PFSK-1 (cell line): Measurements from ENCODE around the gene CAB39L.

Experiments used
- FOXP2 ChIP-seq: optimal IDR thresholded peaks from 2 replicates; pipeline ENCODE3; 2011; ENCODE audit warnings: borderline replicate concordance, control low read depth, inconsistent platforms; ENCODE audit not compliant: insufficient read depth; ENCODE audit errors: extremely low read length, extremely low read depth
- POLR2AphosphoS5 ChIP-seq: IDR thresholded peaks from 2 replicates; pipeline ENCODE4 v1.6.1; 2012; ENCODE audit warnings: low read depth, mild to moderate bottlenecking, control low read depth, low read length, moderate library complexity
- SIN3A ChIP-seq: IDR thresholded peaks from 2 replicates; pipeline ENCODE4 v1.6.1; 2012; ENCODE audit warnings: mild to moderate bottlenecking, low read length, moderate library complexity, borderline replicate concordance; ENCODE audit not compliant: insufficient read depth
- TAF1 ChIP-seq: IDR thresholded peaks from 2 replicates; pipeline ENCODE4 v1.6.1; 2012; ENCODE audit warnings: low read length, control low read depth, borderline replicate concordance; ENCODE audit not compliant: insufficient read depth
- TF ChIP-seq, protein P1 (sequence below), 2 experiments: IDR thresholded peaks; 2 replicates each; pipeline versions ENCODE4 v1.6.1 to v1.8.0; 2011 to 2012; ENCODE audit warnings: low read depth in 2 of 2, low read length in 2 of 2, control low read depth in 1 of 2, inconsistent platforms in 1 of 2, mild to moderate bottlenecking in 1 of 2, moderate library complexity in 1 of 2; ENCODE audit not compliant: insufficient read depth in 1 of 2

DNA sequence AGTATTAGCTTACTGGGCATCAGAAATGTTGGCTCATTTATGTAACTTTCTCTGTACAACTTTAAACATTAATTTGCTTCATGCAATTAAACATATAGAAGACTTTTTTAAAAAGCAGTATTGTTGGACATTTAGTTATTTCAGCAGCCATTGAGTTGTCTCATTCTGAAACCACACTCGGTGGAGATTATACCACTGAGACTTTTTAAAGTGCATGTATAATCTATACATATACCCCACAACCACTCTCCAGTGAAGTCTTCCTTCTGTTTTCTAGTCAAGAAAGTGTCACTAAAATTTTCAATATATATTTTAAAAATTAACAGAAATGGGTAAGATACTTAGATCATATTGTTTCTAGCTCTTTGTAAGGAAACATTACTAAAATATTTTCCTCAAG is 15.7 kb upstream of the CAB39L start:
- TF ChIP-seq, protein P1, sequence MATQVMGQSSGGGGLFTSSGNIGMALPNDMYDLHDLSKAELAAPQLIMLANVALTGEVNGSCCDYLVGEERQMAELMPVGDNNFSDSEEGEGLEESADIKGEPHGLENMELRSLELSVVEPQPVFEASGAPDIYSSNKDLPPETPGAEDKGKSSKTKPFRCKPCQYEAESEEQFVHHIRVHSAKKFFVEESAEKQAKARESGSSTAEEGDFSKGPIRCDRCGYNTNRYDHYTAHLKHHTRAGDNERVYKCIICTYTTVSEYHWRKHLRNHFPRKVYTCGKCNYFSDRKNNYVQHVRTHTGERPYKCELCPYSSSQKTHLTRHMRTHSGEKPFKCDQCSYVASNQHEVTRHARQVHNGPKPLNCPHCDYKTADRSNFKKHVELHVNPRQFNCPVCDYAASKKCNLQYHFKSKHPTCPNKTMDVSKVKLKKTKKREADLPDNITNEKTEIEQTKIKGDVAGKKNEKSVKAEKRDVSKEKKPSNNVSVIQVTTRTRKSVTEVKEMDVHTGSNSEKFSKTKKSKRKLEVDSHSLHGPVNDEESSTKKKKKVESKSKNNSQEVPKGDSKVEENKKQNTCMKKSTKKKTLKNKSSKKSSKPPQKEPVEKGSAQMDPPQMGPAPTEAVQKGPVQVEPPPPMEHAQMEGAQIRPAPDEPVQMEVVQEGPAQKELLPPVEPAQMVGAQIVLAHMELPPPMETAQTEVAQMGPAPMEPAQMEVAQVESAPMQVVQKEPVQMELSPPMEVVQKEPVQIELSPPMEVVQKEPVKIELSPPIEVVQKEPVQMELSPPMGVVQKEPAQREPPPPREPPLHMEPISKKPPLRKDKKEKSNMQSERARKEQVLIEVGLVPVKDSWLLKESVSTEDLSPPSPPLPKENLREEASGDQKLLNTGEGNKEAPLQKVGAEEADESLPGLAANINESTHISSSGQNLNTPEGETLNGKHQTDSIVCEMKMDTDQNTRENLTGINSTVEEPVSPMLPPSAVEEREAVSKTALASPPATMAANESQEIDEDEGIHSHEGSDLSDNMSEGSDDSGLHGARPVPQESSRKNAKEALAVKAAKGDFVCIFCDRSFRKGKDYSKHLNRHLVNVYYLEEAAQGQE (IDR thresholded peaks at IDR 0.05; ENCODE audit: insufficient read depth in 1 of 2, low read depth in 2 of 2, low read length in 2 of 2): no peak
- TF ChIP-seq TAF1: no peak
- TF ChIP-seq POLR2AphosphoS5: no peak
- TF ChIP-seq SIN3A: no peak
- no peak for TF ChIP-seq FOXP2
